Bone marrow (tissue), 2 donors: ENCODE measurements around the gene CASKIN1.
"Not testable (repeated sequence)": the region's sequence is repeated elsewhere in the genome, so short reads cannot be mapped to it uniquely, and the experiment has no call there.

Experiments
- DNase-seq, 2 donors: peaks; one replicate each; lab custom pipeline; 2025; lab: John Stamatoyannopoulos, UW

CASKIN1 gene

GRCh38 chr16:2135071-2135470, 61.3 kb downstream of the CASKIN1 start:
- not testable (repeated sequence) for DNase-seq

- not testable (repeated sequence) for DNase-seq
Measured at GRCh38 chr16:2133797-2134196, 62.6 kb downstream of the CASKIN1 start.

- DNase-seq = not testable (repeated sequence)
Measured at GRCh38 chr16:2129890-2130447, 66.4 kb downstream of the CASKIN1 start.

GRCh38 chr16:2129251-2129650, 67.2 kb downstream of the CASKIN1 start:
- DNase-seq = not testable (repeated sequence)

GRCh38 chr16:2127630-2128280, 68.7 kb downstream of the CASKIN1 start:
- DNase-seq = not testable (repeated sequence)
